ENCODE data around the gene COL27A1.

GRCh38 chr9:114247491-114247890 is 92.2 kb downstream of the COL27A1 start:
- TF ChIP-seq EZH2phosphoT487 (IDR thresholded peaks at IDR 0.05) (no peak), CTCF (IDR thresholded peaks at IDR 0.05) (no peak)
